A673 (cell line): Measurements from ENCODE around the gene YWHAG. TPM values are rescaled to one million over a fixed set of nuclear protein-coding genes. Genes with fewer than 3 reads are reported as not detected.
"Not testable (repeated sequence)": the region's sequence is repeated elsewhere in the genome, so short reads cannot be mapped to it uniquely, and the experiment has no call there.

Experiments used
- BruUV-seq: library from RNA; stranded (reverse); fragments of 400-500 nt; replicated peaks from 2 replicates; lab custom pipeline; 2021; lab: Mats Ljungman, UMichigan
- CTCF ChIA-PET: fragments of 300-600 bp; sonication (Branson Sonifier 250); formaldehyde crosslinking; loops from one replicate; lab custom pipeline; 2022; ENCODE audit warnings: antibody characterized with exemption; lab: Charles Lee
- POLR2A ChIA-PET: fragments of 300-600 bp; sonication (Branson Sonifier 250); formaldehyde crosslinking; loops from one replicate; lab custom pipeline; 2022; ENCODE audit warnings: antibody characterized with exemption; ENCODE audit not compliant: low non-redundant PET; lab: Charles Lee
- DNase-seq: peaks from one replicate; pipeline ENCODE4 v3.0.0-alpha.2; 2015; ENCODE audit warnings: low spot score
- H3K27ac ChIP-seq: fragments of 200-600 bp; sonication (generic); 2 replicates; pipeline ENCODE4 v1.5.1; 2016; ENCODE audit warnings: mixed run types, low read depth, mild to moderate bottlenecking, mixed read lengths, antibody characterized with exemption, low read length; ENCODE audit not compliant: poor library complexity, severe bottlenecking
- H3K27me3 ChIP-seq: fragments of 200-600 bp; sonication (generic); replicated peaks from 2 replicates; pipeline ENCODE4 v1.6.1; 2017; ENCODE audit warnings: mixed run types, low read depth, mild to moderate bottlenecking, mixed read lengths, antibody characterized with exemption, low read length; ENCODE audit not compliant: insufficient read depth, poor library complexity
- H3K36me3 ChIP-seq: fragments of 200-600 bp; sonication (generic); 2 replicates; pipeline ENCODE4 v1.6.1; 2016; ENCODE audit warnings: mixed run types, mild to moderate bottlenecking, mixed read lengths, antibody characterized with exemption, low read length; ENCODE audit not compliant: insufficient read depth, poor library complexity, severe bottlenecking
- H3K4me1 ChIP-seq: fragments of 200-600 bp; sonication (generic); 2 replicates; pipeline ENCODE4 v1.6.1; 2017; ENCODE audit warnings: mixed run types, mild to moderate bottlenecking, mixed read lengths, antibody characterized with exemption, low read length; ENCODE audit not compliant: insufficient read depth, poor library complexity, severe bottlenecking
- H3K4me3 ChIP-seq: fragments of 200-600 bp; sonication (generic); 2 replicates; pipeline ENCODE4 v1.5.1; 2016; ENCODE audit warnings: low read depth, mixed run types, mild to moderate bottlenecking, mixed read lengths, low read length; ENCODE audit not compliant: poor library complexity, severe bottlenecking
- H3K9me3 ChIP-seq: fragments of 200-600 bp; sonication (generic); 2 replicates; pipeline ENCODE4 v1.6.1; 2016; ENCODE audit warnings: mixed run types, low read depth, mild to moderate bottlenecking, mixed read lengths, antibody characterized with exemption, low read length; ENCODE audit not compliant: poor library complexity, severe bottlenecking
- EZH2 ChIP-seq: fragments of 200-600 bp; sonication (generic); IDR thresholded peaks from 2 replicates; pipeline ENCODE4 v1.6.1; 2017; ENCODE audit warnings: borderline replicate concordance, low read depth, mild to moderate bottlenecking, mixed read lengths, antibody characterized with exemption, low read length; ENCODE audit not compliant: poor library complexity, severe bottlenecking
- intact Hi-C: fragments of 100-400 bp; cut with micrococcal nuclease; formaldehyde crosslinking; loops from one replicate; pipeline ENCODE4 v1.10.0; 2022; ENCODE audit not compliant: unreplicated experiment
- total RNA-seq: library from RNA; stranded (reverse); gene quantifications from 2 replicates; pipeline ENCODE4 v1.2.3, GENCODE V29; 2021
- TF ChIP-seq, protein P1 (sequence below): fragments of 300-800, 200-600 bp; sonication (generic); conservative IDR thresholded peaks from 2 replicates; pipeline ENCODE4 v1.5.1; 2017; ENCODE audit warnings: low read depth, mild to moderate bottlenecking, antibody characterized with exemption, low read length, moderate library complexity, mixed read lengths

The YWHAG gene
- total RNA-seq, 1 experiment from 2014 or later, result 249 TPM

DNA sequence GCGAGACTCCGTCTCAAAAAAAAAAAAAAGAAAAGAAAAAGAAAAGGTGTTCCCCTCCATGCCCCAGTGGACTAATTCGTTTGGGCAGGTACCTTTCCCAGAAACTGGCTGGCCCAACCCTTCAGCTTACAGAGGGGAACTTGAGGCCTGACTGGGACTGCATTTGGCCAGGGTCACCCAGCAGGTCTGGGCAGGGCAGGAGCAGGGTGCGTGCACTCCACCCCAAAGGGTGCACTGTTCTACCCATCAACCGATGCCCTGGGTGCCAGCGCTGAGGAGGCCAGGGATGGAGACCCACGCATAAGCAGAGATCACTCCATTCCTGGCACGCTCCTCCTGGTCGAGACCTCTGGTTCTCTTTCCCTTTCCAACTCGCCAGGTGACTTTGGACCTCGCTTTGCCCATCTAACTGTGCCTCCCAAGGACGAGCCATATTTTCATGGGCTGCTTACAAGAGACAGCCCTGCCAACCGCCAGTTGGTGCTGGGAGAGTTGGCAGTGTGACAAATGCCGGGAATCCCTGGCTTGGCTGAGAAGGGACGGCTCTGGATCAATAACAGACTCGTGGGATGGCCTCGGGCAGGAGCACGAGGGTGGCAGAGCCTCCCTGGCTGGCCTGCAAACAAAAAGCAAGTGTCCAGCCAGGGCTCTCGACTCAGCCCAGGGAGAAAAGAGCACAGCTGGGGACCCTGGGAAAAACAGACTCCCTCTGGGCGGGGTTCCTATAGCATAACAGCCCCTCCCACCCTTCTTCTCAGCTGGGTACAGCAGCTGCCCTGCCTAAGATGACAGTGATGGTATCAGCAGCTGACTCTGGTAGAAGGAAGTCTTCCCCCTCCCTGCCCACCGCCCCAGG is 48.5 kb downstream of the YWHAG start:
- Histone ChIP-seq H3K9me3 (no peaks in the 10 kb centered on the region), H3K4me1 (peaks cover 6% of the 10 kb centered on the region), H3K36me3 (no peaks in the 10 kb centered on the region), H3K27me3 (no peaks in the 10 kb centered on the region), H3K27ac (no peak overlapping the region), H3K4me3 (peak overlapping the region; percentile 7)
- ChIA-PET CTCF (no interaction called here), POLR2A (no interaction called here)
- intact Hi-C loops, result no loop called here
- DNase-seq, result peak; percentile 58
- TF ChIP-seq EZH2, result no peak
- TF ChIP-seq, protein P1, sequence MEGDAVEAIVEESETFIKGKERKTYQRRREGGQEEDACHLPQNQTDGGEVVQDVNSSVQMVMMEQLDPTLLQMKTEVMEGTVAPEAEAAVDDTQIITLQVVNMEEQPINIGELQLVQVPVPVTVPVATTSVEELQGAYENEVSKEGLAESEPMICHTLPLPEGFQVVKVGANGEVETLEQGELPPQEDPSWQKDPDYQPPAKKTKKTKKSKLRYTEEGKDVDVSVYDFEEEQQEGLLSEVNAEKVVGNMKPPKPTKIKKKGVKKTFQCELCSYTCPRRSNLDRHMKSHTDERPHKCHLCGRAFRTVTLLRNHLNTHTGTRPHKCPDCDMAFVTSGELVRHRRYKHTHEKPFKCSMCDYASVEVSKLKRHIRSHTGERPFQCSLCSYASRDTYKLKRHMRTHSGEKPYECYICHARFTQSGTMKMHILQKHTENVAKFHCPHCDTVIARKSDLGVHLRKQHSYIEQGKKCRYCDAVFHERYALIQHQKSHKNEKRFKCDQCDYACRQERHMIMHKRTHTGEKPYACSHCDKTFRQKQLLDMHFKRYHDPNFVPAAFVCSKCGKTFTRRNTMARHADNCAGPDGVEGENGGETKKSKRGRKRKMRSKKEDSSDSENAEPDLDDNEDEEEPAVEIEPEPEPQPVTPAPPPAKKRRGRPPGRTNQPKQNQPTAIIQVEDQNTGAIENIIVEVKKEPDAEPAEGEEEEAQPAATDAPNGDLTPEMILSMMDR, result no peak
- no TSS peak for BruUV-seq

DNA sequence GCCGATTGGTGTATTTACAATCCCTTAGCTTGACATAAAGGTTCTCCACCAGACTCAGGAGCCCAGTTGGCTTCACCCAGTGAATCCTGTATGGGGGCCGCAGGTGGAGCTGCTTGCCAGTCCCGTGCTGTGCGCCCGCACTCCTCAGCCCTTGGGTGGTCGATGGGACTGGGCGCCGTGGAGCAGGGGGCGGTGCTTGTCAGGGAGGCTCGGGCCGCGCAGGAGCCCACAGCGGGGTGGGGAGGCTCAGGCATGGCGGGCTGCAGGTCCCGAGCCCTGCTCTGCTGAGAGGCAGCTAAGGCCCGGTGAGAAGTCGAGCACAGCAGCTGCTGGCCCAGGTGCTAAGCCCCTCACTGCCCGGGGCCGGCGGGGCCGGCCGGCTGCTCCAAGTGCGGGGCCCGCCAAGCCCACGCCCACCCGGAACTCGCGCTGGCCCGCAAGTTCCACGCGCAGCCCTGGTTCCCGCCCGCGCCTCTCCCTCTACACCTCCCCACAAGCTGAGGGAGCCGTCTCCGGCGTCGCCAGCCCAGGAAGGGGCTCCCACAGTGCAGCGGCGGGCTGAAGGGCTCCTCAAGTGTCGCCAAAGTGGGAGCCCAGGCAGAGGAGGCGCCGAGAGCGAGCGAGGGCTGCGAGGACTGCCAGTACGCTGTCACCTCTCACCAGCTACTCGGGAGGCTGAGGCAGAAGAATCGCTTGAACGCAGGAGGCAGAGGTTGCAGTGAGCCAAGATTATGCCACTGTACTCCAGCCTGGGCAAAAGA is 49.3 kb downstream of the YWHAG start:
- H3K27me3 ChIP-seq, H3K9me3 ChIP-seq, H3K4me1 ChIP-seq, intact Hi-C loops, DNase-seq, H3K4me3 ChIP-seq, BruUV-seq, H3K36me3 ChIP-seq, H3K27ac ChIP-seq: not testable (repeated sequence)
- CTCF ChIA-PET, result interaction anchor here (0.8 kb wide), 1 partner anchor 15 kb away, joined by 3 read pairs; no protein-coding TSS in a partner anchor
- POLR2A ChIA-PET, result interaction anchor here (0.5 kb wide), 1 partner anchor 11 kb away, joined by 6 read pairs; no protein-coding TSS in a partner anchor

DNA sequence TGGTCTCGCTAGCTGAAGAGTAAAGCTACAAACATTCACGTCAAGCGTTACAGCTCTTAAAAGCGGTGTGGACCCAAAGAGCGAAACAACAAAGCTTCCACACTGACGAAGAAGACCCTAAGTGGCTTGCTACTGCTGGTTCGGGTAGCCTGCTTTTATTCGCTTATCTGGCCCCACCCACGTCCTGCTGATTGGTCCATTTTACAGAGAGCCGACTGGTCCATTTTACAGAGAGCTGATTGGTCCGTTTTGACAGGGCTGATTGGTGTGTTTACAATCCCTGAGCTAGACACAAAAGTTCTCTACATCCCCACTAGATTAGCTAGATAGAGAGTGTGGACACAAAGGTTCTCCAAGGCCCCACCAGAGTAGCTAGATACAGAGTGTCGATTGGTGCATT is 49.9 kb downstream of the YWHAG start:
- intact Hi-C loops, result not testable (repeated sequence)
- POLR2A ChIA-PET, result interaction anchor here (0.5 kb wide), 1 partner anchor 11 kb away, joined by 6 read pairs; no protein-coding TSS in a partner anchor

DNA sequence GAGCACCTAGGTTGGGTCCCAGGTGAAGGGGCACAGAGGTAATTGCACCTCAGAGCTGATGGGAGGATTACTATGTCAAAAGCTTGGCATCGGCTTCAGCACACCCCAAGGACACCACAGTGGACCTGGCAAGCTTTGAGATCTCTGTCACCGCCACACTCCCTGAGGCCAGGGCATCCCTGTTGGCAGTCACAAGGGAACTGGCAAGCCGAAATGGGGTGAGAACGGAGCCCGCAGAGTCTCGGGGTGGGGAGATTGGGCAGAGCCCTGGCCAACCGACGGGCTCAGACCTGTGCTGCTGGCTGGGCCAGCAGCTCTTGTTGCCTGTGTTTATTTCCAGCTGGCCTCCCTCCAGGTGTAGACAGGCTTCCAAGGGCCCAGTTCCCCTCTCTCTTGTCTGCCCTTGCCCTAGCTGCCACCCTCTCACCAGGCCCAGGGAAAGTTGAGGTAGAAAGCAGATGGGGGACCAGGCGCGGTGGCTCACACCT is 53.9 kb downstream of the YWHAG start:
- Histone ChIP-seq H3K27ac (peak overlapping the region; percentile 85), H3K36me3 (peaks cover 13% of the 10 kb centered on the region), H3K27me3 (no peaks in the 10 kb centered on the region), H3K4me3 (no peak overlapping the region), H3K9me3 (no peaks in the 10 kb centered on the region), H3K4me1 (peaks cover 7% of the 10 kb centered on the region)
- CTCF ChIA-PET, result interaction anchor here (1.4 kb wide), 1 partner anchor 9 kb away, joined by 4 read pairs; no protein-coding TSS in a partner anchor
- DNase-seq, result no peak
- no TSS peak for BruUV-seq
- no peak for TF ChIP-seq EZH2
- TF ChIP-seq, protein P1, result no peak
- intact Hi-C loops, result no loop called here
- POLR2A ChIA-PET, result no interaction called here

More for the DNA sequence above, 49.9 kb downstream of the YWHAG start:
- H3K9me3 ChIP-seq, BruUV-seq, H3K4me3 ChIP-seq, H3K27me3 ChIP-seq, H3K27ac ChIP-seq, DNase-seq: not testable (repeated sequence)
- CTCF ChIA-PET, result interaction anchor here (0.8 kb wide), 1 partner anchor 14 kb away, joined by 3 read pairs; no protein-coding TSS in a partner anchor
- Histone ChIP-seq H3K4me1 (peaks cover 13% of the 10 kb centered on the region), H3K36me3 (peaks cover 13% of the 10 kb centered on the region)
